Naive B cell (primary cell): Measurements from ENCODE around the gene ENO2. TPM values are rescaled to one million over a fixed set of nuclear protein-coding genes. Genes with fewer than 3 reads are reported as not detected.

Experiments used
- ATAC-seq, 2 donors: fragments of 150-1000 bp; cut with Tn5 transposase; 2 replicates each; pipeline ENCODE4 v1.10.0; 2021; ENCODE audit warnings: low read depth in 2 of 2, mild to moderate bottlenecking in 2 of 2, moderate library complexity in 2 of 2
- DNase-seq: peaks from one replicate; pipeline ENCODE4 v3.0.0; 2022
- H3K27ac Mint-ChIP-seq, 6 donors: one replicate each; pipeline ENCODE4 v1.8.0; 2020 to 2022; ENCODE audit warnings: mild to moderate bottlenecking in 6 of 6, mixed read lengths in 6 of 6, moderate library complexity in 5 of 6, inconsistent platforms in 2 of 6
- H3K27me3 Mint-ChIP-seq, 3 donors: one replicate each; pipeline ENCODE4 v1.8.0; 2021 to 2022; ENCODE audit warnings: mixed read lengths in 3 of 3, mild to moderate bottlenecking in 1 of 3
- H3K36me3 Mint-ChIP-seq, 2 donors: one replicate each; pipeline ENCODE4 v1.8.0; 2020 to 2022; ENCODE audit warnings: mixed read lengths in 2 of 2, inconsistent platforms in 1 of 2, mild to moderate bottlenecking in 1 of 2
- H3K4me1 Mint-ChIP-seq, 3 donors: one replicate each; pipeline ENCODE4 v1.8.0; 2020 to 2022; ENCODE audit warnings: mixed read lengths in 3 of 3, inconsistent platforms in 1 of 3, mild to moderate bottlenecking in 1 of 3, moderate library complexity in 1 of 3
- H3K4me3 Mint-ChIP-seq, 8 donors: one replicate each; pipeline ENCODE4 v1.8.0; 2020 to 2022; ENCODE audit warnings: mild to moderate bottlenecking in 8 of 8, mixed read lengths in 8 of 8, moderate library complexity in 8 of 8, inconsistent platforms in 2 of 8
- H3K9me3 Mint-ChIP-seq, 7 donors: one replicate each; pipeline ENCODE4 v1.8.0; 2020 to 2022; ENCODE audit warnings: mixed read lengths in 7 of 7, mild to moderate bottlenecking in 5 of 7, inconsistent platforms in 2 of 7, moderate library complexity in 1 of 7
- polyA plus RNA-seq, 6 donors: library from polyadenylated mRNA; unstranded; fragments of 300-500 nt; fragmentation: Illumina TruSeq; gene quantifications; one replicate each; pipeline ENCODE4 v1.2.3, GENCODE V29; 2021; ENCODE audit warnings: low read depth in 6 of 6

Gene ENO2
- polyA plus RNA-seq, 6 donors from 2014 or later = 3.8 to 8.4 (median 5.9) TPM

- peaks cover 25 to 41% of the 10 kb centered on the region in 2 donors for H3K36me3 Mint-ChIP-seq
- no peaks in the 10 kb centered on the region for H3K27me3 Mint-ChIP-seq
- peak overlapping the region; percentile 94 to 99 (median 98) for H3K27ac Mint-ChIP-seq
- no peaks in the 10 kb centered on the region for H3K9me3 Mint-ChIP-seq
- ATAC-seq (no peak), DNase-seq (no peak)
- H3K4me1 Mint-ChIP-seq = peaks cover 64 to 79% (median 79%) of the 10 kb centered on the region in 3 donors
- peak overlapping the region; percentile 82 to 98 (median 95) for H3K4me3 Mint-ChIP-seq
These were observed 47.4 kb downstream of the ENO2 start for GRCh38 chr12:6961695-6962284.

- no peak for DNase-seq
- Mint-ChIP-seq H3K4me3 (peak overlapping the region; percentile 49 to 98 (median 95)), H3K9me3 (no peaks in the 10 kb centered on the region), H3K36me3 (peaks cover 25 to 34% of the 10 kb centered on the region in 2 donors), H3K27ac (peak overlapping the region; percentile 94 to 99 (median 98)), H3K27me3 (no peaks in the 10 kb centered on the region), H3K4me1 (peaks cover 58 to 74% (median 73%) of the 10 kb centered on the region in 3 donors)
- ATAC-seq = no peak
These were observed 48.1 kb downstream of the ENO2 start for GRCh38 chr12:6962285-6963015.

- peak overlapping the region in 4 of 6 donors; percentile 38 to 99 (median 96) for H3K27ac Mint-ChIP-seq
- H3K36me3 Mint-ChIP-seq = peaks cover 23 to 33% of the 10 kb centered on the region in 2 donors
- peaks cover 57 to 71% (median 66%) of the 10 kb centered on the region in 3 donors for H3K4me1 Mint-ChIP-seq
- peak overlapping the region in 1 of 8 donors; percentile 56 for H3K4me3 Mint-ChIP-seq
- no peaks in the 10 kb centered on the region for H3K27me3 Mint-ChIP-seq
- DNase-seq (no peak), ATAC-seq (no peak)
- H3K9me3 Mint-ChIP-seq = no peaks in the 10 kb centered on the region
These were observed 48.8 kb downstream of the ENO2 start for GRCh38 chr12:6963016-6963731.

- peaks cover 53 to 68% (median 65%) of the 10 kb centered on the region in 3 donors for H3K4me1 Mint-ChIP-seq
- H3K27me3 Mint-ChIP-seq = no peaks in the 10 kb centered on the region
- ATAC-seq (no peak), DNase-seq (no peak)
- peak overlapping the region in 4 of 6 donors; percentile 78 to 96 (median 89) for H3K27ac Mint-ChIP-seq
- no peaks in the 10 kb centered on the region for H3K9me3 Mint-ChIP-seq
- H3K4me3 Mint-ChIP-seq = peak overlapping the region in 1 of 8 donors; percentile 8
- peaks cover 16 to 25% of the 10 kb centered on the region in 2 donors for H3K36me3 Mint-ChIP-seq
These were observed 49.5 kb downstream of the ENO2 start for GRCh38 chr12:6963791-6964413.

GRCh38 chr12:6964605-6965025 lies 50.2 kb downstream of the ENO2 start:
- Mint-ChIP-seq H3K4me1 (peaks cover 51 to 68% (median 64%) of the 10 kb centered on the region in 3 donors), H3K27me3 (no peaks in the 10 kb centered on the region), H3K27ac (peak overlapping the region in 5 of 6 donors; percentile 78 to 96 (median 93)), H3K9me3 (no peaks in the 10 kb centered on the region), H3K4me3 (peak overlapping the region in 4 of 8 donors; percentile 25 to 80 (median 53)), H3K36me3 (peaks cover 9 to 18% of the 10 kb centered on the region in 2 donors)
- ATAC-seq = peak in 1 of 2 donors; percentile 7
- DNase-seq = no peak

- ATAC-seq (peak; percentile 77 to 78), DNase-seq (peak; percentile 84)
- H3K36me3 Mint-ChIP-seq = peaks cover 9 to 17% of the 10 kb centered on the region in 2 donors
- H3K4me3 Mint-ChIP-seq = peak overlapping the region in 4 of 8 donors; percentile 25 to 80 (median 53)
- peaks cover 54 to 66% (median 59%) of the 10 kb centered on the region in 3 donors for H3K4me1 Mint-ChIP-seq
- H3K27ac Mint-ChIP-seq = peak overlapping the region; percentile 24 to 96 (median 86)
- H3K9me3 Mint-ChIP-seq = no peaks in the 10 kb centered on the region
- H3K27me3 Mint-ChIP-seq = no peaks in the 10 kb centered on the region
These were observed 50.8 kb downstream of the ENO2 start for GRCh38 chr12:6965026-6965661.

GRCh38 chr12:6965714-6966113 lies 51.3 kb downstream of the ENO2 start:
- H3K27me3 Mint-ChIP-seq = no peaks in the 10 kb centered on the region
- peak overlapping the region in 4 of 6 donors; percentile 38 to 95 (median 64) for H3K27ac Mint-ChIP-seq
- peak overlapping the region in 2 of 8 donors; percentile 41 to 80 for H3K4me3 Mint-ChIP-seq
- peaks cover 51 to 62% (median 55%) of the 10 kb centered on the region in 3 donors for H3K4me1 Mint-ChIP-seq
- H3K9me3 Mint-ChIP-seq = no peaks in the 10 kb centered on the region
- H3K36me3 Mint-ChIP-seq = peaks cover 10 to 15% of the 10 kb centered on the region in 2 donors
- ATAC-seq = no peak
- DNase-seq = no peak

- H3K36me3 Mint-ChIP-seq = peaks cover 10 to 13% of the 10 kb centered on the region in 2 donors
- no peaks in the 10 kb centered on the region for H3K9me3 Mint-ChIP-seq
- H3K4me3 Mint-ChIP-seq = peak overlapping the region in 2 of 8 donors; percentile 47 to 62
- no peak overlapping the region for H3K27ac Mint-ChIP-seq
- no peaks in the 10 kb centered on the region for H3K27me3 Mint-ChIP-seq
- H3K4me1 Mint-ChIP-seq = peaks cover 47 to 61% (median 53%) of the 10 kb centered on the region in 3 donors
- DNase-seq (no peak), ATAC-seq (no peak)
These were observed 52.0 kb downstream of the ENO2 start for GRCh38 chr12:6966351-6966750.

GRCh38 chr12:6967651-6968100 lies 53.3 kb downstream of the ENO2 start:
- peak overlapping the region in 2 of 8 donors; percentile 25 to 40 for H3K4me3 Mint-ChIP-seq

GRCh38 chr12:6968426-6968825 lies 54.0 kb downstream of the ENO2 start:
- Mint-ChIP-seq H3K4me1 (peaks cover 49 to 67% (median 53%) of the 10 kb centered on the region in 3 donors), H3K9me3 (no peaks in the 10 kb centered on the region), H3K36me3 (peaks cover 7 to 11% of the 10 kb centered on the region in 2 donors), H3K4me3 (peak overlapping the region in 6 of 8 donors; percentile 32 to 99 (median 80)), H3K27me3 (no peaks in the 10 kb centered on the region), H3K27ac (peak overlapping the region in 1 of 6 donors; percentile 47)
- no peak for ATAC-seq
- no peak for DNase-seq

More at GRCh38 chr12:6967651-6968100, 53.3 kb downstream of the ENO2 start:
- H3K27ac Mint-ChIP-seq = peak overlapping the region in 1 of 6 donors; percentile 57
- no peak for DNase-seq
- no peak for ATAC-seq
- H3K4me1 Mint-ChIP-seq = peaks cover 46 to 64% (median 53%) of the 10 kb centered on the region in 3 donors
- H3K9me3 Mint-ChIP-seq = no peaks in the 10 kb centered on the region
- no peaks in the 10 kb centered on the region for H3K27me3 Mint-ChIP-seq
- peaks cover 7 to 11% of the 10 kb centered on the region in 2 donors for H3K36me3 Mint-ChIP-seq

- ATAC-seq = no peak
- Mint-ChIP-seq H3K4me3 (peak overlapping the region; percentile 94 to 100 (median 100)), H3K27me3 (no peaks in the 10 kb centered on the region), H3K9me3 (no peaks in the 10 kb centered on the region), H3K4me1 (peaks cover 40 to 59% (median 47%) of the 10 kb centered on the region in 3 donors), H3K27ac (peak overlapping the region; percentile 66 to 100 (median 100)), H3K36me3 (peaks cover 7 to 11% of the 10 kb centered on the region in 2 donors)
- no peak for DNase-seq
These were observed 55.7 kb downstream of the ENO2 start for GRCh38 chr12:6970096-6970527.
